OCI-LY1 (cell line): Measurements from ENCODE around the gene TFF3.

Source experiments
- H2AFZ ChIP-seq: fragments of 200-600 bp; sonication (generic), shearing (Covaris generic); 2 replicates; pipeline ENCODE4 v1.6.0; 2014; ENCODE audit warnings: antibody characterized with exemption, mild to moderate bottlenecking, low read length
- H3F3A ChIP-seq: fragments of 200-600 bp; sonication (generic), shearing (Covaris generic); 2 replicates; pipeline ENCODE4 v1.6.0; 2014; ENCODE audit warnings: mild to moderate bottlenecking, antibody characterized with exemption, low read length, moderate library complexity; ENCODE audit not compliant: insufficient read depth
- H3K27ac ChIP-seq: fragments of 200-600 bp; sonication (generic); 2 replicates; pipeline ENCODE4 v1.5.1; 2014; ENCODE audit warnings: low read length, mixed run types, mild to moderate bottlenecking, low read depth; ENCODE audit not compliant: poor library complexity, severe bottlenecking
- H3K27me3 ChIP-seq: fragments of 200-600 bp; sonication (generic); 2 replicates; pipeline ENCODE4 v1.6.0; 2014; ENCODE audit warnings: antibody characterized with exemption, mild to moderate bottlenecking, low read length, moderate library complexity; ENCODE audit not compliant: insufficient read depth
- H3K36me3 ChIP-seq: fragments of 200-600 bp; sonication (generic); 2 replicates; pipeline ENCODE4 v1.6.1; 2014; ENCODE audit warnings: mild to moderate bottlenecking, antibody characterized with exemption, low read length, moderate library complexity, mixed read lengths; ENCODE audit not compliant: insufficient read depth
- H3K4me1 ChIP-seq: fragments of 200-600 bp; sonication (generic); 2 replicates; pipeline ENCODE4 v1.5.1; 2014; ENCODE audit warnings: mild to moderate bottlenecking, low read length, moderate library complexity; ENCODE audit not compliant: insufficient read depth, severe bottlenecking
- H3K4me2 ChIP-seq: fragments of 200-600 bp; sonication (generic), shearing (Covaris generic); 2 replicates; pipeline ENCODE4 v1.6.1; 2014; ENCODE audit warnings: low read length
- H3K4me3 ChIP-seq: fragments of 200-600 bp; sonication (generic); 2 replicates; pipeline ENCODE4 v1.5.1; 2014; ENCODE audit warnings: low read length, low read depth, mild to moderate bottlenecking, mixed read lengths; ENCODE audit not compliant: poor library complexity, severe bottlenecking
- H3K79me2 ChIP-seq: fragments of 200-600 bp; shearing (Covaris generic); 2 replicates; pipeline ENCODE4 v1.6.1; 2016; ENCODE audit warnings: mixed run types, low read length, mixed read lengths; ENCODE audit not compliant: insufficient read depth
- H3K9ac ChIP-seq: fragments of 200-600 bp; sonication (generic), shearing (Covaris generic); 2 replicates; pipeline ENCODE4 v1.6.1; 2014; ENCODE audit warnings: mild to moderate bottlenecking, low read length, mixed read lengths
- H3K9me2 ChIP-seq: fragments of 200-600 bp; sonication (generic), shearing (Covaris generic); 2 replicates; pipeline ENCODE4 v1.6.1; 2014; ENCODE audit warnings: low read depth, mild to moderate bottlenecking, low read length, mixed read lengths
- H3K9me3 ChIP-seq: fragments of 200-600 bp; shearing (Covaris generic); 2 replicates; pipeline ENCODE4 v1.6.1; 2014; ENCODE audit warnings: low read length, mixed read lengths
- H4K20me1 ChIP-seq: fragments of 200-600 bp; sonication (generic), shearing (Covaris generic); 2 replicates; pipeline ENCODE4 v1.6.0; 2016; ENCODE audit warnings: mild to moderate bottlenecking, low read length; ENCODE audit not compliant: insufficient read depth
- EZH2 ChIP-seq: fragments of 200-600 bp; sonication (generic), shearing (Covaris generic); IDR thresholded peaks from 2 replicates; pipeline ENCODE4 v1.8.0; 2017; ENCODE audit warnings: borderline replicate concordance, mixed run types, mild to moderate bottlenecking, antibody characterized with exemption, low read length, moderate library complexity, mixed read lengths
- TF ChIP-seq, protein P1 (sequence below): fragments of 200-600 bp; sonication (generic), shearing (Covaris generic); IDR thresholded peaks from 2 replicates; pipeline ENCODE4 v1.5.1; 2017; ENCODE audit warnings: mild to moderate bottlenecking, antibody characterized with exemption, low read length, moderate library complexity, mixed read lengths

Gene TFF3

DNA sequence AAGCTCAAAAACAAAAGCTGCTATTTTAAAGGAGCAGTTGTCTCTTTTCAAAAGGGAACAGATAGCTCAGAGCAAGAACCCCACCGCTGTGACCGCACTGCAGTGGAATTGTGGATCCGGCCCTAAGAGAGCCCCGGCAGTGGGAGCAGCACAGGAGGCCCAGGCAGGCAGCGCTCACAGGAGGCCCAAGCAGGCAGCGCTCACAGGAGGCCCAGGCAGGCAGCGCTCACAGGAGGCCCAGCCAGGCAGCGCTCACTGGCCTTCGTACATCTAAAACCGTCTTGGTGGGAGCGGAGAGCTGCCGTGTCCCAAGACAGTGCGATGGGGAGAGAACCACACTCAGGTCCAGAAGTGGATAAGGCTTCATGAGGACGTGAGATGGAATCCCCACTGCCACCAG lies 4.0 kb downstream of the TFF3 start:
- Histone ChIP-seq H3K9me3 (no peaks in the 10 kb centered on the region), H3K4me1 (no peaks in the 10 kb centered on the region), H3K27me3 (peaks cover 6% of the 10 kb centered on the region; the same call in 1 of the 2 replicates), H3F3A (no peaks in the 10 kb centered on the region), H3K79me2 (no peaks in the 10 kb centered on the region), H3K36me3 (no peaks in the 10 kb centered on the region), H3K9me2 (no peaks in the 10 kb centered on the region), H3K27ac (no peak overlapping the region), H3K4me2 (no peak overlapping the region), H3K4me3 (no peak overlapping the region), H2AFZ (no peak overlapping the region), H3K9ac (no peak overlapping the region), H4K20me1 (no peaks in the 10 kb centered on the region)
- TF ChIP-seq, protein P1, sequence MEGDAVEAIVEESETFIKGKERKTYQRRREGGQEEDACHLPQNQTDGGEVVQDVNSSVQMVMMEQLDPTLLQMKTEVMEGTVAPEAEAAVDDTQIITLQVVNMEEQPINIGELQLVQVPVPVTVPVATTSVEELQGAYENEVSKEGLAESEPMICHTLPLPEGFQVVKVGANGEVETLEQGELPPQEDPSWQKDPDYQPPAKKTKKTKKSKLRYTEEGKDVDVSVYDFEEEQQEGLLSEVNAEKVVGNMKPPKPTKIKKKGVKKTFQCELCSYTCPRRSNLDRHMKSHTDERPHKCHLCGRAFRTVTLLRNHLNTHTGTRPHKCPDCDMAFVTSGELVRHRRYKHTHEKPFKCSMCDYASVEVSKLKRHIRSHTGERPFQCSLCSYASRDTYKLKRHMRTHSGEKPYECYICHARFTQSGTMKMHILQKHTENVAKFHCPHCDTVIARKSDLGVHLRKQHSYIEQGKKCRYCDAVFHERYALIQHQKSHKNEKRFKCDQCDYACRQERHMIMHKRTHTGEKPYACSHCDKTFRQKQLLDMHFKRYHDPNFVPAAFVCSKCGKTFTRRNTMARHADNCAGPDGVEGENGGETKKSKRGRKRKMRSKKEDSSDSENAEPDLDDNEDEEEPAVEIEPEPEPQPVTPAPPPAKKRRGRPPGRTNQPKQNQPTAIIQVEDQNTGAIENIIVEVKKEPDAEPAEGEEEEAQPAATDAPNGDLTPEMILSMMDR = no peak
- no peak for TF ChIP-seq EZH2

DNA sequence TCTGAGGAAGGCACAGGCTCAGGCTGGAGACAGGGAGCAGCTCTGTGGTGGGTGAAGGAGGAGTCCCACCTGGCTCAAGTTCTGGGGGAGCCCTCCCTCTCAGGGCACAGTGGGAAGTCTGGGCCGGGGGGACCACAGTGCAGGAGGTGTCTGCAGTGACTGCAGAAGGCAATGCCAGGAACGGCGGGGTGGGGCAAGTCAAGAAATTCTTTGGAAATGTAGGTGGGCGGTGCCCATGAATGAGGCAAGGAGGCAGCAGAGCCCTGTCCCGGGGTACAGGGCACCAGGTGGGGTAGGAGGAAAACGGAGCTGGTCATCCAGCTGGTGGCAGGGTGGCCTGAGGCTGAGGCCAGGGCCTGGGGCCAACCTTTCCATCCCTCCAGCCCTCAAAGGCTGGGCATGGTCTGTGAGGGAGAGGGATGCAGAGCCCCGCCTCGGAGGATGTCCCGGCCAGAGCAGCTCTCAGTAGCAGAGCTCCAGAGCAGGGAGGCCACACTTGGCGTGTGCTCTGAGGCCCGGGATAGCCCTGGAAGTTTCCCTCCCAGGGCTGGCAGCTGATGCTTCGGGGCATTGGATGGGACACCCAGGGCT lies 4.7 kb downstream of the TFF3 start:
- no peak for TF ChIP-seq EZH2
- TF ChIP-seq, protein P1 = no peak
- H3K4me2 ChIP-seq = no peak overlapping the region

DNA sequence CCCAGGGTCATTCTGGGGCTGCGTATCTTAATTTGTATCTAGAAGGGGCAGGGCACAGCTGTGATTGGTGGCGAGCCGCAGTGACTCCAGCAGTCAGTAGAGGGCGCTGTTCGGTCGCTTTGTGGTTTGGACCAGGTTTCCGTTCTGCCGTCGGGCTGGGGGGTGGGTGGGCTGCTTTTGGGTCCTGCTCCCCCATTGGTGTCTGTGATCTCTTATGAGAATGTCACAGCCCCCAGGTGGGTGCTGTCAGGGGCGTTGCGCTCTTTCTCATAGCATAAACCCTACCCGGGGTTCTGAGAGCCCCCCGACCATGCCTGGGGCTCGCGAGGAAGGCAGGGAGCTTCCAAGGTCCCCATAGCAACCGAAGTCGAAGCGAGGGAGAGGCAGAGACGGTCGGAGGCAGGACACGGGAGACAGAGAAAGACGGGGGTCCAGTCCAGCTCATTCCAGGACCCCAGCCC lies 5.4 kb downstream of the TFF3 start:
- no peak overlapping the region for H2AFZ ChIP-seq
- no peak overlapping the region for H3K9ac ChIP-seq
- peaks cover 6% of the 10 kb centered on the region; the same call in 1 of the 2 replicates for H3K27me3 ChIP-seq
- no peaks in the 10 kb centered on the region for H3K4me1 ChIP-seq
- no peaks in the 10 kb centered on the region for H3K79me2 ChIP-seq
- no peak overlapping the region for H3K4me2 ChIP-seq
- no peaks in the 10 kb centered on the region for H3F3A ChIP-seq
- TF ChIP-seq, protein P1 = peak; percentile 76
- no peak for TF ChIP-seq EZH2
- H3K9me2 ChIP-seq = no peaks in the 10 kb centered on the region
- H3K36me3 ChIP-seq = no peaks in the 10 kb centered on the region
- H3K27ac ChIP-seq = no peak overlapping the region
- no peak overlapping the region for H3K4me3 ChIP-seq
- no peaks in the 10 kb centered on the region for H3K9me3 ChIP-seq
- no peaks in the 10 kb centered on the region for H4K20me1 ChIP-seq

More for the DNA sequence above, 4.7 kb downstream of the TFF3 start:
- Histone ChIP-seq H3K9me2 (no peaks in the 10 kb centered on the region), H3K4me3 (no peak overlapping the region), H2AFZ (no peak overlapping the region), H3K36me3 (no peaks in the 10 kb centered on the region), H3K27me3 (peaks cover 6% of the 10 kb centered on the region; the same call in 1 of the 2 replicates), H4K20me1 (no peaks in the 10 kb centered on the region), H3K79me2 (no peaks in the 10 kb centered on the region), H3K9ac (no peak overlapping the region), H3K9me3 (no peaks in the 10 kb centered on the region), H3K4me1 (no peaks in the 10 kb centered on the region), H3F3A (no peaks in the 10 kb centered on the region), H3K27ac (no peak overlapping the region)
